Left ventricle myocardium inferior (tissue), 1 donor: ENCODE results near the gene HERPUD1. TPM values are rescaled to one million over a fixed set of nuclear protein-coding genes. Genes with fewer than 3 reads are reported as not detected.

ENCODE experiments used
- DNase-seq: peaks from one replicate; pipeline ENCODE4 v3.0.0-alpha.2; 2020
- H3K27ac ChIP-seq: fragments of 200-600 bp; replicated peaks from 2 replicates; pipeline ENCODE4 v1.8.0; 2021
- H3K27me3 ChIP-seq: fragments of 200-600 bp; 2 replicates; pipeline ENCODE4 v1.8.0; 2021; ENCODE audit warnings: low read depth
- H3K36me3 ChIP-seq: fragments of 200-600 bp; 2 replicates; pipeline ENCODE4 v1.8.0; 2021
- H3K4me1 ChIP-seq: fragments of 200-600 bp; 2 replicates; pipeline ENCODE4 v1.8.0; 2021
- H3K4me3 ChIP-seq: fragments of 200-600 bp; 2 replicates; pipeline ENCODE4 v1.8.0; 2021; ENCODE audit warnings: mild to moderate bottlenecking, moderate library complexity
- H3K9me3 ChIP-seq: fragments of 200-600 bp; replicated peaks from 2 replicates; pipeline ENCODE4 v1.8.0; 2021
- CTCF ChIP-seq: fragments of 200-600 bp; IDR thresholded peaks from 2 replicates; pipeline ENCODE4 v1.8.0; 2021; ENCODE audit warnings: antibody characterized with exemption, mild to moderate bottlenecking, borderline replicate concordance
- intact Hi-C: fragments of 100-400 bp; cut with micrococcal nuclease; formaldehyde crosslinking; loops from one replicate; pipeline ENCODE4 v1.11.0; 2022
- total RNA-seq: library from RNA; stranded (reverse); fragmentation: NEBNext Ultra II Directional; extraction: Animal tissue kit (Norgen Biotek cat#: 25700); gene quantifications from one replicate; pipeline ENCODE4 v1.2.1, GENCODE V29; 2021
- donor health status: DM: no; HTN: yes; CAD: no; lungs with severe emphysema.

HERPUD1 gene
- total RNA-seq, 1 donor from 2014 or later, result 119 TPM

GRCh38 chr16:56956756-56957155, 24.8 kb downstream of the HERPUD1 start:
- H3K36me3 ChIP-seq, result no peaks in the 10 kb centered on the region
- TF ChIP-seq CTCF, result no peak
- no peak overlapping the region for H3K4me3 ChIP-seq
- no peaks in the 10 kb centered on the region for H3K9me3 ChIP-seq
- DNase-seq, result no peak
- intact Hi-C loops, result no loop called here
- no peak overlapping the region for H3K27ac ChIP-seq
- peaks cover 24% of the 10 kb centered on the region for H3K4me1 ChIP-seq
- H3K27me3 ChIP-seq, result no peaks in the 10 kb centered on the region

- no peak for TF ChIP-seq CTCF
- intact Hi-C loops, result no loop called here
- DNase-seq, result no peak
Measured at GRCh38 chr16:56960681-56961281, 28.8 kb downstream of the HERPUD1 start.

DNA sequence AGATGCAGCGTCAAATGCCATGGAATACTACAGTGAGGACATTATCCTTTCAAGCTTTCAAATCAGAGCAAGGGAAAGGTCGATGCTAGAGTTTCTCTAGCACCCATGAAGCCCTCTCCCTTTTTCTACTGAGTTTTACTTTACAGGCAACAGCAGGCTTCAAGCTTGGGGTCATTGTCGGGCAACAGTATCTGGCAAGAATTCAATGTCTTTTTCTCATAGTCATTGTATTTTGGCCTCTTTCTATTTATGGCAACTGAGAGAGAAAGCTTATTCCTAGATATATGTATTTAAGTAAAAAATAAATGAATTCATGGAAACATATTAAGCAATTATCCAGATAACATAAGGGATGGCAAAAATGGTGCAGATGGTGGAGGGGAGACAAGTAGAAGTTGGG, 29.4 kb downstream of the HERPUD1 start:
- Histone ChIP-seq H3K4me1 (peaks cover 58% of the 10 kb centered on the region), H3K27ac (peak overlapping the region; percentile 71), H3K36me3 (no peaks in the 10 kb centered on the region), H3K9me3 (no peaks in the 10 kb centered on the region), H3K4me3 (peak overlapping the region; percentile 24), H3K27me3 (no peaks in the 10 kb centered on the region)
- intact Hi-C loops, result no loop called here
- TF ChIP-seq CTCF, result no peak
- no peak for DNase-seq

More at GRCh38 chr16:56960681-56961281, 28.8 kb downstream of the HERPUD1 start:
- Histone ChIP-seq H3K4me3 (no peak overlapping the region), H3K4me1 (peaks cover 52% of the 10 kb centered on the region), H3K36me3 (no peaks in the 10 kb centered on the region), H3K27ac (peak overlapping the region; percentile 71), H3K9me3 (no peaks in the 10 kb centered on the region), H3K27me3 (no peaks in the 10 kb centered on the region)

GRCh38 chr16:56961851-56962281, 29.9 kb downstream of the HERPUD1 start, which contains the start of gene CETP:
CETP (plus strand) TSS chr16:56961950; CDS start chr16:56961980, 30 bp downstream.
- Histone ChIP-seq H3K9me3 (no peaks in the 10 kb centered on the region), H3K4me1 (peaks cover 58% of the 10 kb centered on the region), H3K27me3 (no peaks in the 10 kb centered on the region), H3K36me3 (no peaks in the 10 kb centered on the region), H3K27ac (peak within 1 kb of the TSS; percentile 71), H3K4me3 (peak within 1 kb of the TSS; percentile 24)
- intact Hi-C loops, result no loop called here
- TF ChIP-seq CTCF, result no peak
- DNase-seq, result no peak

DNA sequence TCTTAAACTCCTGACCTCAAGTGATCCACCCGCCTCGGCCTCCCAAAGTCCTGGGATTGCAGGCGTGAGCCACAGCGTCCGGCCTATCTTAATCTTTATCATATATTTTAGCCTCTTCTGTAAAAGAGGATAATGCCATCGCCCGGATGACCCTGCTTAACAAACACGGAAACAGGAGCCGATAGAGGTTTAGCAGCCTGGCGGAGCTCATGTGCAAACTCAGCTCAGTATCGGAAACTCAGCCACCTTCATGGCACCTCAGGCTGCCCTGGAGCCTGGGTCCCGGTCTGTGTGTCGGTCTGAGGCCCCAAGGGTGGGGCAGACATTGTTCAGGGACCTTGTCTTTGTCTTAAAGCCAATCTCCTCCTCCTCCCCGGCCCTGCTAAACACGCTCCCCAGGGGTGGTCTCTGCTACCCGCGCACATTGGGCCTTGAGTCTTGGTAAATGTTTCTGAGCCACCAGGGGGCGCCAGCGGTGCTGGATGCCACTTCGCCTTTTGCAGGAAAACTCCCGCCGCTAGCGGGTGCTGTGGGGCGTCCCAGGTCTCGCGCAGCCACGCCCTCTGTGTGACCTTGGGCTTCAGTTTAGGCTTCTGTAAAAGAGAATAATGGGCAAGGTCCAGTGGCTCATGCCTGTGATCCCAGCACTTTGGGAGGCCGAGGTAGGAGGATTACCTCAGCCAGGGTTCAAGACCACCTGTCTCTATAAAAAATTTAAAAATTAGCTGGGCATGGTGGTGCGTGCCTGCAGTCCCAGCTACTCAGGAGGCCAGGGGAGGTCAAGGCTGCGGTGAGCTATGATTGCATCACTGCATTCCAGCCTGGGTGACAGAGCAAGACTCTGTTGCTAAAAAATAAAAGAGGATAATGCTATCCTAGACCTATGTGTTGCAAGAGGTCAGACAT, 32.6 kb downstream of the HERPUD1 start:
- Histone ChIP-seq H3K4me1 (peaks cover 55% of the 10 kb centered on the region), H3K9me3 (no peaks in the 10 kb centered on the region), H3K27ac (no peak overlapping the region), H3K36me3 (no peaks in the 10 kb centered on the region), H3K27me3 (no peaks in the 10 kb centered on the region), H3K4me3 (no peak overlapping the region)
- intact Hi-C loops, result no loop called here
- peak; percentile 90 for DNase-seq
- peak; percentile 90 for TF ChIP-seq CTCF
